Fibroblast of lung (primary cell): Measurements from ENCODE around the gene L3MBTL4.

Source experiments
- CTCF ChIP-seq, 2 donors: IDR thresholded peaks in 1 of 2; conservative IDR thresholded peaks in 1 of 2; 1 replicate in 1 of 2; 2 replicates in 1 of 2; pipeline ENCODE4 v1.5.1; 2011 to 2012; ENCODE audit warnings: low read length in 2 of 2, control low read depth in 1 of 2, inconsistent platforms in 1 of 2, low read depth in 1 of 2, mild to moderate bottlenecking in 1 of 2
- EZH2 ChIP-seq: IDR thresholded peaks from 2 replicates; pipeline ENCODE4 v1.5.1; 2012; ENCODE audit warnings: low read length, control low read depth, mild to moderate bottlenecking; ENCODE audit errors: missing control alignments

GRCh38 chr18:6435731-6436130 is 21.0 kb upstream of the L3MBTL4 start:
- no peak for TF ChIP-seq CTCF (conservative IDR thresholded peaks at IDR 0.05 in 1 of 2, IDR thresholded peaks at IDR 0.05 in 1 of 2; ENCODE audit: low read depth in 1 of 2, low read length in 2 of 2)
- TF ChIP-seq EZH2 = no peak
